CD4-positive, alpha-beta T cell treated with Interleukin-17A for 4 hours (primary cell): Measurements from ENCODE around the gene RNF207.
A peak's percentile ranks its signal among the peaks of the same experiment; 100 is the strongest.

Source experiments
- DNase-seq: peaks from one replicate; pipeline ENCODE4 v3.0.0-alpha.2; 2020; ENCODE audit warnings: mixed read lengths

Gene RNF207

GRCh38 chr1:6251681-6252373, 45.9 kb downstream of the RNF207 start:
- no peak for DNase-seq

- no peak for DNase-seq
Measured at GRCh38 chr1:6252374-6252710, 46.4 kb downstream of the RNF207 start.

- no peak for DNase-seq
Measured at GRCh38 chr1:6253380-6253779, 47.5 kb downstream of the RNF207 start.

- no peak for DNase-seq
Measured at GRCh38 chr1:6254691-6255090, 48.8 kb downstream of the RNF207 start.

DNA sequence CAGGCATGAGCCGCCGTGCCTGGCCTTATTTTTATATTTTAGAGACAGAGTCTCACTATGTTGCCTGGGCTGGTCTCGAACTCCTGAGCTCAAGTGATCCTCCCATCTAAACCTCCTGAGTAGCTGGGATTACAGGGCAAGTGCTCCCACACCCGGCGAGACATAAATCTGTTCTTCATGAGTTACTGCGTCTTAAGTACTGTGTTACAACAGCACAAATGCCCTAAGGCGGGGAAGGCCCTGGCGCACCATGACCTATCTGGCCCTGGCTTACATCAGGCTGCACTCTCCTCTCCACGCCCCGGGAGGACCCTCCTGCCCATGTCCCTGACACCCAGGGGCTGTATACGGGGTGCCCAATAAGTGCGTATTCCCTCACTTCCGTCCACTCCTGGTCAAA, 50.7 kb downstream of the RNF207 start:
- no peak for DNase-seq

DNA sequence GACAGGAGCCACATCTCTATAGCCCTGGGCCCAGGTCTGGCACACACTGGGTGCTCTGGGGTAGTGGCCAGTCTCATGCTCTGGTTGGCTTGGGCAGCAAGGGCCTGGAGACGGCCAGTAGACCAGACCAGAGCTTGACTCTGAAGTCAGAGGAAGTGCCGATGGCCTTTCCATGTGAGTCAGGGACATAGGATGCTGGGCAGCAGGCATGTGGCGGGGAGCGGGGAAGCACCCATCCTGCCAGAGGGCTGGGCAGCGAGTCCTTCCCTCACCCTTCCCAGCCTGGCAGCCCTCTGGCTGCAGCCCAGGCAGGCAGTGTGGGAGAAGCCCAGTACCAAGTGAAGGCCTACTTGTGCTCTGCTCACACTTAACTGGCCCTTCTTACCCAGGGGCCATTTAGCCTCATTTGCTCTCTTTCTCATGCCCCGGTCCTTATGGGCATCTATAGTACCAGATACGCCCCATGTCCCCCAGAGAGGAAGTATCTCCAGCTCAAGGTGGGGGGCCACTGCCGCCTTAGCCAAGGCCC, 51.7 kb downstream of the RNF207 start:
- DNase-seq: no peak

DNA sequence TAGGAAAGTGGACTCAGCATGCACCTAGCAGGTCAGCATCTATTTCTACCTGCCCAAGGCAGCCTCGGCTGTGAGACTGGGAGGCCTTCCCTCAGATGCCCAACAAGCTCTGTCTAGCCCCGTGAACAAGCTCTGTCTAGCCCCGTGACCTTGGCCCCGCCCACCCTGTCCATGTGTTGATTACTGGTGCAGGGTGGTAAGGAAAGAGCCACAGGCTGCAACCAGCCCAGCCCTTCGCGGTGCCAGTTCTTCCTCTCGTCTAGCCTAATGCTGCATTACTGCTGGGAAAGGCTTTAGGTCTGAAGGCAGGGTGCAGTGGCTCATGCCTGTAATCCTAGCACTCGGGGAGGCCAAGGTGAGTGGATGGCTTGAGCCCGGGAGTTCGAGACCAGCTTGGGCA, 52.8 kb downstream of the RNF207 start:
- DNase-seq: no peak

DNA sequence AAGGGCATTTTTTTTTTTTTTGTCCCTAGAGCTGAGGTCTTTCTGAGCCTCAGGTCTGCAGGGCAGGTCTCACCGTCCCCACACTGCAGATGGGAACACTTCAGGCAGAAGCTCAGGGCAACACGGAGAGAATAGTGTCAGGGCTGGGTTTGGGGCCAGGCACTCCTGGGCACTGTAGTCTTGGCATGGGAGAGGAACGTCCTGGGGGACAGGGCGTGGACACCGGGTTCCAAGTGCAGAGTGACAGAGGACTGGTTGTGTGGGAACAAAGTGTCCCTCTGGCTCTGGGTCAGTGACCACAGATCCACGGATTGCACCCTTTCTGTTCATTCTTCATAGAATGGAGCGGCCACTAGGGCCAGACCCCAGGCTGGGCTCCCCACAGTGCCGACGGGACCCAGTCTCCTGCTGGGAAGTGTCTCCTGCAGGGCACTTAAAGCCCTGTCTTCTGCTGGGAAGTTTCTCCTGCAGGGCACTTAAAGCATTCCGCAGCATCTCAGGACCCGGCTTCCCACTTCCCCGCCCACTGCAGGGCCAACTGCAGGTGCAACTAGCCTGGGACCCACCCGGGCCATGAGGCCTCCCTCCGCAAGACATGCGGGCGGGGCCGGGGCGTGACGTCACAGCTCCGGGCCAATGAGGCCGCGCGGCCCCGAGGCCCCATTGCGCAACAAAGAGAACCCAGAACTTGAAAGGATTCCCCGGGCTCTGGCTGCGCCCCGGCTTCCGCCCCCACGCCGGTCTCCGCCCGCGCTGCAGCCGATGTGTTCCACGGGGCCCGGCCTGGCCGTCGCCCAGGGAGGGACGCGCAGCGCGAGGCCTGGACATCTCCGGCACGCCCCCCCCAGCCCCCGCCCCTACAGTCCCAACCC, 53.8 kb downstream of the RNF207 start:
- peak; percentile 82 for DNase-seq

GRCh38 chr1:6260433-6260934, 54.6 kb downstream of the RNF207 start:
- peak; percentile 24 for DNase-seq

DNA sequence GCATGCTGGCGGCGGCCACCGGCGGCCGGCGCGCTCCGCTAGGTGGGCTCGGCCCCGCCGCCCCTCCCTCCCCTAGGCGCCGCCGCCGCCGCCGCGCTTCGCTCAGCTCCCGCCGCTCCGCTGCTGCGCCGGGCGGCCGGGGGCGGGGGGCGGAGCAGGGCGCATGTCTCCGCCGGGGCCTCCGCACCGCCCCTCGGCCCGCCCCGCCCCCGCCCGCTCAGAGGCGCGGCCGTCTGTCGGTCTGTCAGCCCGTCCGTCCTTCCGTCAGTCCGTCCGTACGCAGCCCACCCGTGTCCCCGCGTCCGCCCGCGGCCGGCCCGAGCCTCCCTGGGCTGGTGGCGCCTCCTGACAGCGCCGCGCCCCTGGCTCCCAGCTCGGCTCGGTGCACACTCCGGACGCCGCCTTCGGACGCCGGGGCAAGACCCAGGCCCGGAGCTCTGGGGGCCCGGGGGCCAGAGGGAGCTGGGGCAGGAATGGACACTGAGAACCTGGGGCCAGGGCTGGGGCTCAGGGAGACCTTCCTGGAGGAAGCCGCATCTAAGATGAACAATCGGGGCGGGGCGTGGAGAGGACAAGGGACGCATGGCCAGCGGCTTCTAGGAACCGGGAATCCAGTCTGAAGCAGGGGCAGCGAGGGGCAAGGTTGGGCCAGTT, 55.2 kb downstream of the RNF207 start, which contains the start of gene GPR153:
TSS of gene GPR153 (minus strand) at position 138 of the 654 bp plus-strand sequence. CDS start 6,193 bp downstream, outside the sequence.
- peak; percentile 68 for DNase-seq

DNA sequence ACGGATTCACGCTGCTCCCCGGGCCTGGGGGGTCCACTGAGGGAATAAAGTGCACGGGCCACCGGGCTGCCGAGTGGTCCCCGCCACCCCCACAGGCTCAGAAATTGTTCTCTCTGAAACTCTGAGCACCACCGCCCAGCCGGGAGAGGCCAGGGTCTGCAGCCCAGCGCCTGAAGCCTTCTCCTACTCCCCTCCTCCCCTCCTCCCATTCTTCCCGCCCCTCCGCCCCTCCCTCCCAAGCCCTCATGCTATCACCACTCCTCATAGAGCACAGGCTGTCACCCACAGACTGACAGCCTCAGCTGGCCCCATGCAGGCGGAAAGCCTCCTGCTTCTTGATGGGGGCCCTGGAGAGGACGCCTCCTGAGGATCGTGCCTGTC, 55.7 kb downstream of the RNF207 start:
- no peak for DNase-seq

GRCh38 chr1:6262555-6263420, 56.9 kb downstream of the RNF207 start:
- no peak for DNase-seq

DNA sequence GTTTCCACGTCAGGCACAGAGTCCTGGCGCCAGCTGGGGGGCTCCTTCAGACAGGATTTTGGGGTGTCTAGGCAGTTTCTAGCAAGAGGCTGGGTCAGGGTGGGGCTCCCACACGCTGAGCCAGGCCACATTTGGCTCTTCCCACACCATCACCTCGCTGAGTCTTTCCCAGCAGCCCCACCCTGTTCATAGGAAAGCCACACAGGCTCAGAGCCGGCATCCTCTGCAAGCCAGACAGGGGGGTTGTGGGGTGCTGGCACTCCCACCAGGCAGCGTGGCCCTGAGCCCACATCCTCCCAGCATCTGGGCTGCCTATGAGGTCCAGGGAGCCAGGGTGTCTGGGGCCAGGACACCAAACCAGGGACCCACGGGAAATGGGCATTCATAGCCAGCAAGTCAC, 57.8 kb downstream of the RNF207 start:
- DNase-seq: no peak

DNA sequence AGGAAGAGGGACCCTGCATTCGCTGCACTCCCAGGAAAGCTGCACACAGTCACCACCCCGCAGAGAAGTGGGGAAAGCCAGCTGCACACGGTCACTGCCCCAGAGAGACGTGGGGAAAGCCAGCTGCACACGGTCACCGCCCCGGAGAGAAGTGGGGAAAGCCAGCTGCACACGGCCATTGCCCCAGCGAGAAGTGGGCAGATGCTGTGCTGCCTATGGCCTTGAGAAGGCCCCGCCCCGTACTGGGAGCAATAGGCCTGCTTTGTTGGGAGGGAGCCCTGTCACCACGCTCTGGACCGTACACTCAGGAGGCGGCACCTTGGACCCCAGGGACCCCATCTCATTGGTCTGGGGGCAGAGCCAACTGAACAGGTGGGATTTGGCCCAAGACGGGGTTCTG, 59.2 kb downstream of the RNF207 start:
- DNase-seq: no peak

DNA sequence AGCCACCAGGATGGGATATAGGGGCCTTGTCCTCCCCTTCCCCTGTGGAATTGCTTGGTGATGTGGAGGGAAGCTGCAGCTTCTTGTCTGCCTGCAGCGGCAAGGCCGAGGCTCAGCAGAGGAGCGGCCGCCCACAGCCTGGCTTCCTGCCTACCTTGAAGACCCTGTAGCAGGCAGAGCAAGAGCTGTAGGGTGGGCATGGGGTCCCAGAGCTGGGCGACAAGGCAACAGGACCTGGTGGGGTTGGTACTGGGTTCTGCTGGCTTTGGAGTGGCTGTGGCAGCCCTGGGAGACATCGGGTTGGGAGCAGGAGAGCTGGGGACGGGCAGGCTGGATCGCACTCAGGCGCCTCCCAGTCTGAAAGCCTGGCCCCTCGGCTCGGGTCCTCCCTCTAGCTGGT, 60.7 kb downstream of the RNF207 start:
- DNase-seq: no peak

GRCh38 chr1:6267686-6268322, 61.9 kb downstream of the RNF207 start:
- DNase-seq: no peak

GRCh38 chr1:6268415-6268814, 62.5 kb downstream of the RNF207 start:
- no peak for DNase-seq

- DNase-seq: no peak
Measured at GRCh38 chr1:6269296-6269695, 63.4 kb downstream of the RNF207 start.

GRCh38 chr1:6269720-6270400, 63.9 kb downstream of the RNF207 start:
- DNase-seq: no peak

- no peak for DNase-seq
Measured at GRCh38 chr1:6270401-6270800, 64.5 kb downstream of the RNF207 start.
